Sigmoid colon (tissue), 4 donors: ENCODE results near the gene ENAH.

Experiments
- CTCF ChIP-seq, 4 experiments: fragments of 450-650 bp in 3 of 4; fragments of 200-600 bp in 1 of 4; IDR thresholded peaks; one replicate each; pipeline ENCODE4 v1.5.1; 2016 to 2019; ENCODE audit warnings: antibody characterized with exemption in 4 of 4, mild to moderate bottlenecking in 3 of 4, moderate library complexity in 2 of 4
- EP300 ChIP-seq, 4 donors: sonication (generic); formaldehyde crosslinking; IDR thresholded peaks; one replicate each; pipeline ENCODE4 v1.6.1; 2017; ENCODE audit warnings: antibody characterized with exemption in 4 of 4
- POLR2A ChIP-seq, 2 donors: fragments of 450-650 bp; IDR thresholded peaks; one replicate each; pipeline ENCODE4 v1.6.1; 2016; ENCODE audit warnings: antibody characterized with exemption in 2 of 2, mild to moderate bottlenecking in 2 of 2, moderate library complexity in 2 of 2
- POLR2AphosphoS5 ChIP-seq, 4 donors: sonication (generic); formaldehyde crosslinking; IDR thresholded peaks; one replicate each; pipeline ENCODE4 v1.6.1; 2017; ENCODE audit warnings: antibody characterized with exemption in 4 of 4

- TF ChIP-seq CTCF (IDR thresholded peaks at IDR 0.05) (no peak), POLR2A (IDR thresholded peaks at IDR 0.05) (no peak), POLR2AphosphoS5 (IDR thresholded peaks at IDR 0.05) (no peak), EP300 (IDR thresholded peaks at IDR 0.05) (no peak)
Observed at GRCh38 chr1:225449261-225449660, 203.7 kb downstream of the ENAH start.
